ENCODE data around the gene FAM120B.
"Not testable (repeated sequence)": the region's sequence is repeated elsewhere in the genome, so short reads cannot be mapped to it uniquely, and the experiment has no call there.

Gene FAM120B

DNA sequence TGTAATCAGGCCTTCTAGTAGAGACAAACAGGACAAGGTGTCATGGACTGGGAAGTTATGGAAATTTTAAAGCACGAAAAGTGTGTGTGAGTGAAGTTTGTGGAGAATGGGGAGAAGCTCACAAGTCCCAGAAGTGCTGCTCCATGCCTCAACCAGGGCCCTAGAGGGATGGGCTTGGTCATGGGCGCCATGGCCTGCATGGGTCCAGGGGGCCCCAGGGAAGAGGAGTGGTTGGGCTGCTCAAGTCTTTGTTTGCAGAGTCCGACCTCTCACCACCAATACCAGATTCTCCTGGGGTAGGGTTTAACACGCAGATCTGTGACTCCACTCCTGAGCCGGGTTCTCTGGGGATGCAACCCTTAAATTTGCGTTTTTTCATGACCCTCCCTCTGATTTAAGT lies 88.4 kb downstream of the FAM120B start:
- no peak for DNase-seq

DNA sequence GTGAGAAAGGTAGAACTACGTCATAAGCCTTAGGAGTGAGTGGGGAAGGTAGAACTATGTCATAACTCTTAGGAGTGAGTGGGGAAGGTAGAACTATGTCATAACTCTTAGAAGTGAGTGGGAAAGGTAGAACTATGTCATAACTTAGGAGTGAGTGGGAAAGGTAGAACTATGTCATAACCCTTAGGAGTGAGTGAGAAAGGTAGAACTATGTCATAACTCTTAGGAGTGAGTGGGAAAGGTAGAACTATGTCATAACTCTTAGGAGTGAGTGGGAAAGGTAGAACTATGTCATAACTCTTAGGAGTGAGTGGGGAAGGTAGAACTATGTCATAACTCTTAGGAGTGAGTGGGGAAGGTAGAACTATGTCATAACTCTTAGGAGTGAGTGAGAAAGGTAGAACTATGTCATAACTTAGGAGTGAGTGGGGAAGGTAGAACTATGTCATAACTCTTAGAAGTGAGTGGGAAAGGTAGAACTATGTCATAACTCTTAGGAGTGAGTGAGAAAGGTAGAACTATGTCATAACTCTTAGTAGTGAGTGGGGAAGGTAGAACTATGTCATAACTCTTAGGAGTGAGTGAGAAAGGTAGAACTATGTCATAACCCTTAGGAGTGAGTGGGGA lies 92.3 kb downstream of the FAM120B start:
- DNase-seq = not testable (repeated sequence)

DNA sequence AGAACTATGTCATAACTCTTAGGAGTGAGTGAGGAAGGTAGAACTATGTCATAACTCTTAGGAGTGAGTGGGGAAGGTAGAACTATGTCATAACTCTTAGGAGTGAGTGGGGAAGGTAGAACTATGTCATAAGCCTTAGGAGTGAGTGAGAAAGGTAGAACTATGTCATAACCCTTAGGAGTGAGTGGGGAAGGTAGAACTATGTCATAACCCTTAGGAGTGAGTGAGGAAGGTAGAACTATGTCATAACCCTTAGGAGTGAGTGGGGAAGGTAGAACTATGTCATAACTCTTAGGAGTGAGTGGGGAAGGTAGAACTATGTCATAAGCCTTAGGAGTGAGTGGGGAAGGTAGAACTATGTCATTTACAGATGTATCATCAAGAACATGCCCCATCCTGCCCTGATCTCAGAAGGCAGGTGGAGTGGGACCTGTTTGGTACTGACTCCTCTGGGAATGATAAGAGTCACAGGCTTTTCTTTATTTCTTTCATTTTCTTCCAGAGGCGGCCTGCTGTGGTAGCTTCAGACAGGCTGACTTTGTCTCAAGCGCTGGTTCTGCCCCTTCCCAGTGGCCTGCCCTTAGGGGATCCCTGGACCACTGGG lies 93.5 kb downstream of the FAM120B start:
- DNase-seq = not testable (repeated sequence)

DNA sequence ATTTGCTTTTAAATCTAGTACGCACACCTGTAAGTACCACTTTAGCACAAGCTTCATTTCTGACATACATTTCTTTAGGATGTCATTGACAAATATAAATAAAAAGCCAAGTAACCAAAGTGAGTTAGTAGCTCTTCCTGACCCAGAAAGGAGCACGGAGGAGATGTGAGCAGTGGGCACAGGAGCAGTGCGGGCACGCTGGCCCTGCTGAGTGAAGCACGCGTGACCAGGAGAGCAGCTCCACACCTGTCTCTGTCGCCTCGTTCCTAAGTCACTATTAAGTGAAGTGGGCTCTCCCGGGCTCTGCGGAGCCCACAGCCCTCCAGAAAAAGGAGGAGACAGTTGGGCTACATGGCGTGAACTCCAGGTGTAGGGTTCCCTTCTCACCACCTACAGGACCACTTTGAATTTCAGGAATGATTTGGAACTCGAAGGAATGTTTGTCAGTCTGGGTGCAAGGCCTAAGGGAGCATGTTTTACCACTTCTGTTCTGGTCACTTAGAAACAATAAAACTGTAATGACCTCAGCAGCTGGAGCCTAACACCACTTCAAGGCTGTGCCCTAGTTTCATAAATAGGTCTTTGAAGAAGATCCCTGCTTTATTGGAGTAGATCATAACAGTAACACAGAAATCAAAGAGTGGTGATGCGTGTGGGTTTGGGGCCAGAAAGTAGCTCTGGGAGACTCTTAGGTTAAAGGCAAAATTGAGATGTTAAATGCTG lies 95.9 kb downstream of the FAM120B start:
- DNase-seq = peak; percentile 27

DNA sequence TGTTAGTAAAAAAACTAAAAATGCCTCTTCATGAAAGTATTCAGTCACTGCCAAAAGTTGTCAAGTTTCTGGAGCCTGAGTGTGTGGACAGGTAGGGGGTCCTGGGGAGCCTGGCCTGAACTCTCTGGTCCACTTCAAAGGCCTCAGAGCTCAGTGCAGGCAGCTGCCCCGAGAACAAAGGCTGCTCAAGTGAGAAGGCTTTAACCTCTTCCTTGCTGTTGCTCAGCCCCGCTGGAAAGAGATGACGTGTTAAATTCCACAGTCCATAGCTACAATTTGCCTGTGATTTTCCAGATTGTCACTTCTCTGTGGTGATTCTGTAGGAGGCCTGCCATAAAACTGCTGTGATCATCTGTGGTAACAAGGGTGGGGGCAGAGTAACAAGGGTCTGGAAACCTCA lies 96.9 kb downstream of the FAM120B start:
- DNase-seq = peak; percentile 47

DNA sequence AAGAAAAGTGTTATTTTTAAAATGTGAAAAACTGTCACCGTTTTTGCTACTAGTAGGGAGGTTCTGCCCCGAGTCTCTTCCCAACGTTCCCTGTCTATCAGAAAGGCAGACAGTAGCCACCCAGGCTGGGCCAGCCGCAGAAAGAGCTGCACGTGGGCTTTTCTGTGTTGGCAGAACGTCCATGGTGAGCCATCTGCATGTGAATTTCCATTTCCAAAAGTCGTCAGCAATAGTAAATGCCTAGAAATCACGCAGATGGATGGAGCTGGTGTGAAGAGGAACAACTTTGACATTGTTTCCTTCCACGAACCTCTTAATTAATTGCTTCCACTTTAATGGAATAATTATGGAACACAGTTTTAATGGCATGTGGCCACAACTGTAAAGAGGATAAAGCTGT lies 97.5 kb downstream of the FAM120B start:
- no peak for DNase-seq

DNA sequence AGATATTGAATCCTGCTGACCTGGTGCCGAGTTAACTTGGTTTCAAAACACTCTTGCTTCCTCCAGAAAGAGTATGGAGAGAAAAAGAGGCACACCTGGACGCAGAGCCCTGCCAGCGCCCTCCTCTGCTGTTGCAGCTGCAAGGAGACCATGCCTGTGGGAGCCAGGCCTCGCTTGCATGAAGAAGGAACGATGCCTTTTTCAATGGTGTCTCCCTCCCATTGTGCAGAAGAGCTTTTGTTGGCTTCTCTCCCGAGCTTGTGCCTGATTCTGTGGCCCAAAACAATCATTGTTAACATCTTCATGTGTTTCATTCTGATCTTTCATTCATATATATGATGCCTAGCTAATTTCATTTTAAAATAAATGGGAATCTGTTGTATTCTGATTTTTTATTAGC lies 98.1 kb downstream of the FAM120B start:
- no peak for DNase-seq

DNA sequence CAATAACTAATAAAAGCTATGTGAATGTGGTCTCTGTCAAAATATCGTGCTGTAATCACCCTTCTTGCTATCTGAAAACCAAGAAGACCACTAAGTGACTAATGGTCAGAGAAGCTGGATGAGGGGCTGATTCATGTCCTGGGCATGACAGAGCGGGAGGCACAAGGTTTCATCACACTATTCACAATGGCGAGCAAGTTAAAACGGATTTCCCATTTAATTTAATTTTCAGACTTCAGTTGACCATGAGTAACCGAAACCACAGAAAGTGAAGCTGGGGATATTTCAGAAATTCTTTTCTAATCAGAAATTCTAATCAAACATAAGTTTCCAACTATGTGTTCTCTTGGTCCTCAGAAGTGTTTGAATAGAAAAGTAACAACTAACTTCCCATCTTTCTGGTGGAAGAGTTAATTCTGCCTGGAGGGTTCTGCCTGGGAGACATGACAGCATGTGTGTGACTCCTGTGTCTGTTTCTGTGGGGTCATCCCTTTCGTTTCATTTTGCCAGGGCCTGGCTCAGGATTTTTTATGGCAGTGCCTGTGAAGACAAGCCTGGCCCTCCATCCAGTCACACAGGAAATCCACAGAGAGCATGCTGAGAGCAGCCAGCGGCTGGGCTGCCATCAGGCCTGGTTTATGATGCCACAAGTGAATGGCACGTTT lies 98.9 kb downstream of the FAM120B start:
- no peak for DNase-seq

DNA sequence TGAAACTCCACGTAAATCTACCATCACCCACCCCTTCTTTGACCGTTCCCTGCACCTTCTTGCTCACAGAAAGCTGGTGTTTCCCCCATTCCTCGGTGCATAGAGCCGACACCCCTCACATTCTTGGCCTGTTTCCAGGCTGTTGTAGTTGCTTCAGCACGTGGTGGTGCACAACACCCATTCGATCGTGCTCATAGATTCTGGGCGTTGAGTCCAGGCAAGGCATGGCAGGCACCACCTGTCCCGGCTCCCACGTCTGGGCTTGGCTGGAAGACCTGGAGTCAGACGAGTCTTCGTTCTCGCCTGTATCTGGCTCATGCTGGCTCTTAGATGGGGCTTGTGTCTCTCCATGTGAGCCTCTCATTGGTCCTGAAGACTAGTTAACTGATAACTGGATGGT lies 100.6 kb downstream of the FAM120B start:
- DNase-seq = no peak

DNA sequence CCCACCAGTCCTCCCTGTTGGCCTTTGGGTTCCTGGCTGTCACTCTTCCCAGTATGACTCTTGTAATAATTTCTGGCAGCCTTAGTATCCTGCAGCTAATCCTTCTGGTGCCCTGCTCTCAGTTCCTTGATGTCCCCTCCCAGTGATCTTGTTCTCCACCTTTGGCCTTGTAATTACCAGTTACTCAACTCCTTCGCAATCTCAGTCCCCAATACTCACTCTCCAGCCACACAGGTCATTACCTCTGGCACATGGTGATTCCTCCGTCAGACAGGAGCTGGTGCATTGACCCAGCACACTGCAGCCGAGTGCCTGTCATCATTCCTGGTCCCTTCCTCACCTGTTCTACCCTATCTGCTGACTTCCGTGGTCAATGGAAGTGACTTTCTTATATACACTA lies 101.4 kb downstream of the FAM120B start:
- no peak for DNase-seq

DNA sequence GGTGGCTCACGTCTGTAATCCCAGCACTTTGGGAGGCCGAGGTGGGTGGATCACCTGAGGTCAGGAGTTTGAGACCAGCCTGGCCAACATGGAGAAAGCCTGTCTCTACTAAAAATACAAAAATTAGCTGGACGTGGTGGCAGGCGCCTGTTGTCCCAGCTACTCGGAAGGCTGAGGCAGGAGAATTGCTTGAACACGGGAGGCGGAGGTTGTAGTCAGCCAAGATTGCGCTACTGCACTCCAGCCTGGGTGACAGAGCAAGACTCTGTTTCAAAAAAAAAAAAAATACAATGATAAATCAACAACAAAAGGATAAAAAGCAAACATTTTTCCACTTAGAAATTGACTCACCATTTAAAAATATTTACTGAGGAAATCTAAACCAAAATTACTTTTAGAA lies 103.2 kb downstream of the FAM120B start:
- not testable (repeated sequence) for DNase-seq

DNA sequence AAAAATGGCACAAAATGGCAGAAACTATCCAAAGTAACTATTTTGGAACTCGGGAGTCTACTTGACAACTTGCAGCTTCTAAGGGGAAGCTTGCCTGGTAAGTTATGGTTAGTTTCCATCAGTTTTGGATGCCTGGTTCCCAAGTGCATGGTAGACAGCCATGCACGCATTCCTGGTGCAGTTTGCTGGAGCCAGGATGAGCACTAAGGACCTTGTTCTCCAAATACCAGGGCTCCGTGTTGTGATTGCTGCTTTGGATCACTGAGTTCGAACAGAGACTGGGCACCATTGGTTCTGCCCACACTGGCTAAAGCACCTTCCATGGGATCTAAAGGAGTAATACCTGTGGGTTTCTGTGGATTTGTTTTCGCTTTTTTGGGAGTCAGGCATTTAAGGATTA lies 103.7 kb downstream of the FAM120B start:
- no peak for DNase-seq

DNA sequence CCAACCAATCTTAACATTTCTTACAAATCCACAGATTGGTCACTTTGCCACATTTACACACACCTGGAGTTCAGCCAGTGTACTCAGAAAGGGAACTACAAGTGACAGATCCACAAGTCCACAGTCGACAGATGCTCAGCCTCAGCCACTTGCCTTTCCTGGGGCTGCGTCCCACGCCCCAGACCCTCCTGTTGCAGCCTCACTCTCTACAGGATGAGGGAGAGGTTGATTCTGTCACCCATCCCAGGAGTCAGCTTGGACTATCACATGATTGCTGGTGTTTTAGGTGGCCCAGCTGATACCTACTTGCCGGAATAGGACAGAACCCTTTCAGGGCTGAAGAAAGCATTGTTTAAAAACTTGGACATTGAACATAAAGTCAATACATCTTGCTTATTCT lies 108.8 kb downstream of the FAM120B start:
- DNase-seq = no peak

DNA sequence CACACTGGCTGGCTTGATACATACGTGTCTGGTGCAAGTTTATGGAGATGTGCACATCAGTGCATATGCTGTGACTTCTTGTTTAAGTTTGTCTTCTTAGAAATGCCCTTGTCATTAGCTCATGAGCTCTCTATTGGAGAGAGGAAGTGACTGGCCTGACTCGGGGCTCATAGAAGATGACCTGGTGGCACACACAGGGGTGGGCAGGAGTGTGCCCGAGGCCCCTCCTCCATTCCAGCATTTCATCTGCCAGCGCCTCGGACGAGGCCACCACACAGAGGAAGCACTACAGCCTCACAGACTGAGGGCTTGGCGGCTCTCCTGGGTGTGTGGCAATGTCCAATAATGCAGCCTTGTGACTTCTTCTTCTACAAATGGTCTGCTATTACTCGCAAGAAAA lies 109.7 kb downstream of the FAM120B start:
- DNase-seq = no peak

DNA sequence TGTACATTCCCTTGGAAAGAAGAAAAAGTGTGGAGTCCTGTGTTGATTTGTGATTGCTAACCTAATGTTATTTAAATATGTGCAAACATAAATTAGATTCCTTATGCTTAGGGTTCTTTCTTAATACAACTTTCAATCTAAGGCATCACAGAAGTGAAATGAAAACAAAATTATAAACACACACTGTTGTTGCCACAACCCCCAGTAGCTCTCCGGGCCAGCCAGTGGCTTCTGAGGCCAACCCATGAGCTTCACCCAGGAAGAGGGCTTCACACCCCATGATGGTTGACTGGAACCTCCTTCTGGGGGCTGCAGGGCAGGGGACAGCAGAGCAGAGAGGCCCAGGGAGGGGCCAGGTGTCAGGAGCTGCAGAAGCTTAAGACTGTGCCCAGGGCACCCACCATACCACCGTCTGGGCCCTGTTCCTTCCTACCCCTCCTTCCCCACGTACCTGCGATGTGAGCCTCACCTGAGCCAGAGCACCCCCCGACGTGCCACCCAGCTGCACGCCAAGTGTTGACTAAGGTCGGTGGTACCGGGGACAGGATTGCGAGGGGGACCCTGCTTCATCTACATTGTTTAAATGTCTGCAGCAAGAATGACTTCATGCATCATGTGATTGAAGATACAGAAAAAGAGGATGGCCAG lies 110.5 kb downstream of the FAM120B start:
- no peak for DNase-seq

DNA sequence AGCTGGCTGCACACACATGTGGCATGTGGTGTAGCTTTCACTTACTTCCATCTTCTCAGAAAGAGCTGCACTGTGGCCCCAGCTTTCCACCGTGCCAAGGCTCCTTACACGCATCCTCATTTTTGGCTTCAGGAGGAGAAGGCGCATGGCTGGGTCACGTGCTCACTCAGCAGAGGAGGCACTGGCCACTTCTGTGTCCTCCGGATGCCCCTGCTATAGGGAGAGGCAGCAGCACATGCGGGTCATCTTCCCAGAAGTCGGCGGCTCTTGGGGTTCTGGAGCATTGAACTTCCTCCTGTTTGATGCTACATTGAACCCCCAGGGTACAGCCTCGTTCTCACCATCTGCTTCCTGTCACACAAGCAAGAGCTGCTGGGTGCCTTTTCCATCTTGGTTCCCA lies 111.3 kb downstream of the FAM120B start:
- DNase-seq = no peak

DNA sequence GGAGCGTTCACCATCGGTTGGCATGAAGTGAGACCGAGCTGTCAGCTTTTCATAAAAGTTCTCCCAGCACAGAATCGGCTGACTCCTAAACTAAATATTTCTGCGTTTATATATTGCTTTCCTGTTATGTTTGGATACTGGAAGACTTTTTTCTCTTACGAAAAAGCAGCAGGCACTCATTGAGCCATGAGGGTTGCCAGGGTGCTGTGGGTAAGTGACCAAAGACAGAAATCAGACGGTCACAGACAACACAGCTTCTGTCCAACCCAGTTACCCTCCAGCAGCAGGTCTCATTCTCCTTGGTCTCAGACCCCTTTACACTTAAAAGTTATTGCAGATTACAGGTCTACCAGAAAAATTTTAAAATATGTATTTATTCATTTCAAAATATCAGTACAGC lies 113.7 kb downstream of the FAM120B start:
- DNase-seq = no peak

DNA sequence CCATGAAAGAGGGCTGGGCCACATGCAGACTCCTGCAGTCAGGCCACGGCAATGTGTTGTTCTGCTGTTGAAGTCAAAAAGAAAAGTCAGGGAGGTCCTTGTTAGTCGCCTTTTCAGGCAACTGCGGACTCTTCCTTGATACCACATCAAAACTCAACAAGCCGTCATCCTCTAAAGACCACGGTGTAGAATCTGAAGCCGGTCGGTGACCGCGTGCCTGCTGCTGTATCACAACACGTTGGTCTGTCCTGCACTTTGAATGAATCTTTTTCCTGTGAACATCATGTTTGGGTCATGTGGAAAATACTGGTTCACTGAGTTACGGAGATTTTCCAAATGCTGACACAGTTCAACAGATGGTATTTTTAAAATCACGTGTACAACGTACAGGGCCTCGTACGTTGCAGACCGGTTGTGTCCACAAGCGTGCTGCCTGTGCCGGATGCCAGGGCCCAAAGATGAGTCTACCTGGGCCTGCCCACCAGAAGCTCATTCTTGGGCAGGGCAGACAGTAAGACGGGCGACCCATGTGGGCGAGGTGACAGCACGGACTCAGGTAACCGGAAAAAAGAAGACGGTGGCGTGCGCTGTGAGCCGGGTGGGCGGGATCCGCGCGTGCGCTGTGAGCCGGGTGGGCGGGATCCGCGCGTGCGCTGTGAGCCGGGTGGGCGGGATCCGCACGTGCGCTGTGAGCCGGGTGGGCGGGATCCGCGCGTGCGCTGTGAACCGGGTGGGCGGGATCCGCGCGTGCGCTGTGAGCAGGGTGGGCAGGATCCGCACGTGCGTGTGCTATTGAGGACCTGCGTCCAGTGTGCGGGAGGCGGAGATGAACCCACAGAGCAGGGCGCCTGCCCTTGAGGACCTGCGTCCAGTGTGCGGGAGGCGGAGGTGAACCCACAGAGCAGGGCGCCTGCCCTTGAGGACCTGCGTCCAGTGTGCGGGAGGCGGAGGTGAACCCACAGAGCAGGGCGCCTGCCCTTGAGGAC lies 114.5 kb downstream of the FAM120B start:
- no peak for DNase-seq

DNA sequence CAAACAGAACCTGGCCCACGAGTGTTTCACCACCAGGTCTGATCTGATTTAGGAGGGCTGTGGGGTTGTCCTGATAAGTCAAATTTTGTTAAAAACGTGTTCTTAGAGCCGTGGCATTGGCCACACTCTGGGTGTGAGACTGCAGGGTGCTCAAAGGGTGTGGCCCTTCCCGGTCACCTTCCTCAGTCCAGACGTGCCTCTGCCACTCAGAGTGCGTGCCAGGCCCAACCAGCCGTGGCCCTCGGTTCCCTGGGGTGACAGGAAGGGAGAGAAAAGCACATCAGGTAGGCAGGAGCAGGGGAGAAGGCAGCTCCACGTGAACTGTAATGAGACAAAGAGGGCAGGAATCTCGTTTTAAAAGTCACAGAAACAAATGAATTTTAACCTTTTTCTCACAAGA lies 115.4 kb downstream of the FAM120B start:
- no peak for DNase-seq

DNA sequence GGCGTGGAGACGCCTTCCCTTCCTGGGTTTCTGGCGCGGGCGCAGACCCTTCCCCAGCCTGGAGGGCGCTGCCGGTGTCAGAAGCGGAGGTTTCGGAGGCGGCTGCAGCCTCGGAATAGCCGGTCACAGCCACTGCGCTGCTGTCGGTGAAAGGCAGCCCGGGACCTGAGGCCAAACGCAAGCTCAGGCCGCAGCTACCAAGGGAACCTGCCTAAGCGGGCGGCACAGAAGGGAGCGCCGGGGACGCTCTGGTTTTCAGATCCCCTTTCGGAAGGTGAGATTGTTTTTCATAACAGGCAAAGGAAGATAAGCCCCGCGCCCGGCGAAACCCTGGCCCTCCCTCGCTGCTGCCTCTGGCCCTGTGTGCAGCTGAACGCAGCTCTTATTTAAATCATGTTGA lies 116.5 kb downstream of the FAM120B start:
- peak; percentile 59 for DNase-seq

DNA sequence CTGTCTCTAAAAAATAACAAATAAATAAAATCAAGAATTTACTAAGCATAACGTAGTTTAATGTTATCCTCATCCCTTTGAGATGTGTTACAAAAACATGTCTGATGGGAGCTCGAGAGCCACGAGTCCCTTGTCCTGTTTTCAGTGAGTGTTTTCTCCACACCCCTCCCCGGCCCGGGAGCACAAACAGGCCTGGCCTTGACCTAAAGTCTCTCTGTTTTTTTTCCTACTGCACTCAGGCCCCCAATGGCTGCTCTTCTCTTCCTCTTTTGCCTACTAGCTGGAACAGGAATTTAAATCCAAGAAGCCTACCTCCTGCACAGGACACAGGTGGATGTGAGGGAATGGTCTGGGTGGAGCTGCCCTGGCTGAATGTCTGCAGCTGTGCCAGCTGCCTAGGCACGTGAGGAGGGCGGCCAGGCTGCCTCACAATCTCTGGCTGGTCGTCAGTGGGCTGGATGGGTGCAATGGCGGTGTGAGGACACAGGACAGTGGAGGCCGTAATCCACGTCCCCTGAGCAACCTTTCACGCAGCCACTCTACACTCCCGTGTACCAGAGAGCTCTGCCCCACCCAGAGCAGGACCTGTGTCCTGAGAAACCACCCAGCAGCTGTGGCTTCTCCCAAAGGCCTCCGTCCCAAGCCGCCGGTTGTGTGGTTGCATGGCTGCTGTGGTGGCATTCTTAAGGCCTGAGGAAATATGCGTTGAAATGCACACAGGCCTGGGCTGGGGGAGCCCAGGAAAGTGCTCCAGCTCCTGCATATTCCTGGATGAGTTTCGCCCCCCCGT lies 117.5 kb downstream of the FAM120B start:
- DNase-seq = no peak
